MCF 10A (cell line): ENCODE data around the gene MRPL37. TPM values are rescaled to one million over a fixed set of nuclear protein-coding genes. Genes with fewer than 3 reads are reported as not detected.

Experiments
- BruUV-seq: library from RNA; stranded (reverse); fragments of 400-500 nt; replicated peaks from 2 replicates; lab custom pipeline; 2021; lab: Mats Ljungman, UMichigan
- CTCF ChIA-PET: fragments of 300-600 bp; sonication (Branson Sonifier 250); formaldehyde crosslinking; extraction: SDS; loops from one replicate; lab custom pipeline; 2021; ENCODE audit warnings: antibody characterized with exemption, inconsistent platforms; lab: Yijun Ruan, JAX
- POLR2A ChIA-PET: fragments of 300-600, 350-650 bp; sonication (Branson Sonifier 250); formaldehyde crosslinking; extraction: SDS; loops from one replicate; lab custom pipeline; 2020; ENCODE audit warnings: antibody characterized with exemption, inconsistent platforms; lab: Yijun Ruan, JAX
- DNase-seq: peaks from one replicate; pipeline ENCODE4 v3.0.0-alpha.2; 2018; ENCODE audit not compliant: unreplicated experiment
- H3K27ac Mint-ChIP-seq: one replicate; pipeline ENCODE4 v1.8.0; 2022; ENCODE audit warnings: mild to moderate bottlenecking, low read depth, mixed read lengths; ENCODE audit not compliant: unreplicated experiment
- H3K27me3 Mint-ChIP-seq: one replicate; pipeline ENCODE4 v1.8.0; 2022; ENCODE audit warnings: mixed read lengths; ENCODE audit not compliant: insufficient read depth, unreplicated experiment
- H3K36me3 Mint-ChIP-seq: one replicate; pipeline ENCODE4 v1.8.0; 2022; ENCODE audit warnings: mild to moderate bottlenecking, moderate library complexity, mixed read lengths; ENCODE audit not compliant: insufficient read depth, unreplicated experiment
- H3K4me1 Mint-ChIP-seq: one replicate; pipeline ENCODE4 v1.8.0; 2022; ENCODE audit warnings: mixed read lengths; ENCODE audit not compliant: insufficient read depth, unreplicated experiment
- H3K4me3 Mint-ChIP-seq: one replicate; pipeline ENCODE4 v1.8.0; 2022; ENCODE audit warnings: mild to moderate bottlenecking, moderate library complexity, mixed read lengths; ENCODE audit not compliant: unreplicated experiment
- H3K9me3 Mint-ChIP-seq: one replicate; pipeline ENCODE4 v1.8.0; 2022; ENCODE audit warnings: mixed read lengths; ENCODE audit not compliant: unreplicated experiment
- CTCF ChIP-seq: fragments of 200-600 bp; IDR thresholded peaks from one replicate; pipeline ENCODE4 v1.8.0; 2022; ENCODE audit warnings: antibody characterized with exemption, mild to moderate bottlenecking; ENCODE audit not compliant: unreplicated experiment
- intact Hi-C: fragments of 100-400 bp; cut with micrococcal nuclease; formaldehyde crosslinking; loops from 2 replicates; pipeline ENCODE4 v1.14.1; 2022
- total RNA-seq: library from RNA; stranded (reverse); gene quantifications from 2 replicates; pipeline ENCODE4 v1.2.3, GENCODE V29; 2022

MRPL37 gene
- total RNA-seq, 1 experiment from 2014 or later, result 128 TPM

GRCh38 chr1:54262244-54262643 lies 62.3 kb downstream of the MRPL37 start:
- ChIA-PET CTCF (interaction anchor here (0.6 kb wide), 1 partner anchor 383 kb away, joined by 6 read pairs; no protein-coding TSS in a partner anchor), POLR2A (no interaction called here)
- no peak for TF ChIP-seq CTCF
- intact Hi-C loops, result no loop called here
- Mint-ChIP-seq H3K4me1 (no peaks in the 10 kb centered on the region), H3K9me3 (no peaks in the 10 kb centered on the region), H3K36me3 (no peaks in the 10 kb centered on the region), H3K27me3 (no peaks in the 10 kb centered on the region), H3K4me3 (no peak overlapping the region), H3K27ac (no peak overlapping the region)
- BruUV-seq, result no TSS peak
- no peak for DNase-seq

- DNase-seq, result no peak
- H3K36me3 Mint-ChIP-seq, result no peaks in the 10 kb centered on the region
- no peaks in the 10 kb centered on the region for H3K9me3 Mint-ChIP-seq
- POLR2A ChIA-PET, result no interaction called here
- BruUV-seq, result no TSS peak
- CTCF ChIA-PET, result interaction anchor here (0.7 kb wide), 2 partner anchors 13 to 677 kb away, joined by 3 read pairs; no protein-coding TSS in a partner anchor
- peak overlapping the region; percentile 16 for H3K27ac Mint-ChIP-seq
- H3K4me1 Mint-ChIP-seq, result no peaks in the 10 kb centered on the region
- intact Hi-C loops, result no loop called here
- no peaks in the 10 kb centered on the region for H3K27me3 Mint-ChIP-seq
- TF ChIP-seq CTCF, result no peak
- no peak overlapping the region for H3K4me3 Mint-ChIP-seq
Measured at GRCh38 chr1:54263601-54264226, 63.7 kb downstream of the MRPL37 start.

GRCh38 chr1:54265126-54265525 lies 65.2 kb downstream of the MRPL37 start:
- Mint-ChIP-seq H3K4me3 (no peak overlapping the region), H3K4me1 (no peaks in the 10 kb centered on the region), H3K9me3 (no peaks in the 10 kb centered on the region), H3K27ac (no peak overlapping the region), H3K27me3 (no peaks in the 10 kb centered on the region), H3K36me3 (no peaks in the 10 kb centered on the region)
- no TSS peak for BruUV-seq
- DNase-seq, result no peak
- intact Hi-C loops, result no loop called here
- ChIA-PET CTCF (no interaction called here), POLR2A (no interaction called here)
- no peak for TF ChIP-seq CTCF

- no TSS peak for BruUV-seq
- H3K27me3 Mint-ChIP-seq, result no peaks in the 10 kb centered on the region
- no peak for DNase-seq
- CTCF ChIA-PET, result interaction anchor here (0.6 kb wide), 1 partner anchor 12 kb away, joined by 4 read pairs; no protein-coding TSS in a partner anchor
- no peaks in the 10 kb centered on the region for H3K36me3 Mint-ChIP-seq
- no peak overlapping the region for H3K27ac Mint-ChIP-seq
- POLR2A ChIA-PET, result no interaction called here
- no peak overlapping the region for H3K4me3 Mint-ChIP-seq
- H3K9me3 Mint-ChIP-seq, result no peaks in the 10 kb centered on the region
- intact Hi-C loops, result no loop called here
- no peak for TF ChIP-seq CTCF
- H3K4me1 Mint-ChIP-seq, result no peaks in the 10 kb centered on the region
Measured at GRCh38 chr1:54265659-54266058, 65.7 kb downstream of the MRPL37 start.
